H1 (cell line): ENCODE results near the gene TNNC1. TPM values are rescaled to one million over a fixed set of nuclear protein-coding genes. Genes with fewer than 3 reads are reported as not detected.

Source experiments
- CTCF ChIA-PET: fragments of 300-600 bp; sonication (Branson Sonifier 250); formaldehyde crosslinking; loops from one replicate; lab custom pipeline; 2021; ENCODE audit not compliant: partially characterized antibody; lab: Charles Lee
- POLR2A ChIA-PET: fragments of 300-600 bp; sonication (Branson Sonifier 250); formaldehyde crosslinking; loops from one replicate; lab custom pipeline; 2021; ENCODE audit warnings: inconsistent platforms; ENCODE audit not compliant: partially characterized antibody; lab: Charles Lee
- DNase-seq, 2 experiments: peaks; one replicate each; pipeline versions ENCODE4 v3.0.0 to v3.0.0-alpha.2; 2010 to 2022; ENCODE audit warnings: low spot score in 2 of 2, low read depth in 1 of 2, mixed read lengths in 1 of 2
- FAIRE-seq: peaks from 2 replicates; lab custom pipeline; 2011; peaks lifted over from hg19 to GRCh38; lab: Jason Lieb, UNC
- H2AFZ ChIP-seq: 2 replicates; pipeline ENCODE4 v1.8.1; 2012; ENCODE audit warnings: low read length, inconsistent platforms
- H2AK5ac ChIP-seq: 2 replicates; pipeline ENCODE4 v1.6.1; 2013; ENCODE audit warnings: low read depth, low read length
- H2BK120ac ChIP-seq: replicated peaks from 2 replicates; pipeline ENCODE3; 2013; ENCODE audit warnings: low read depth, low read length, inconsistent platforms
- H2BK12ac ChIP-seq: 2 replicates; pipeline ENCODE4 v1.6.1; 2013; ENCODE audit warnings: low read depth, low read length
- H2BK15ac ChIP-seq: 2 replicates; pipeline ENCODE4 v1.6.1; 2013; ENCODE audit warnings: low read length
- H2BK20ac ChIP-seq: 2 replicates; pipeline ENCODE4 v1.6.1; 2013; ENCODE audit warnings: low read length
- H2BK5ac ChIP-seq: 2 replicates; pipeline ENCODE4 v1.6.1; 2013; ENCODE audit warnings: low read depth, low read length
- H3K14ac ChIP-seq: 2 replicates; pipeline ENCODE4 v1.6.1; 2013; ENCODE audit warnings: inconsistent platforms; ENCODE audit not compliant: insufficient read length
- H3K18ac ChIP-seq: 2 replicates; pipeline ENCODE4 v1.6.1; 2013; ENCODE audit warnings: low read length; ENCODE audit errors: extremely low read depth
- H3K23ac ChIP-seq: 2 replicates; pipeline ENCODE4 v1.6.1; 2013; ENCODE audit warnings: inconsistent platforms; ENCODE audit not compliant: insufficient read length
- H3K23me2 ChIP-seq: 2 replicates; pipeline ENCODE4 v1.6.1; 2013; ENCODE audit warnings: low read depth, low read length
- H3K27ac ChIP-seq: 2 replicates; pipeline ENCODE4 v1.6.1; 2011; ENCODE audit warnings: low read depth, low read length, inconsistent platforms
- H3K27me3 ChIP-seq, 4 experiments: replicated peaks in 1 of 4; 1 replicate in 1 of 4; 2 replicates in 3 of 4; pipeline versions ENCODE4 v1.6.1 to v1.8.1; 2011 to 2013; ENCODE audit warnings: low read length in 3 of 4, mild to moderate bottlenecking in 3 of 4, inconsistent platforms in 2 of 4, mixed read lengths in 2 of 4, moderate library complexity in 1 of 4; ENCODE audit not compliant: control insufficient read depth in 3 of 4, insufficient read depth in 3 of 4; ENCODE audit errors: extremely low read depth in 1 of 4
- H3K36me3 ChIP-seq, 4 experiments: 2 replicates each; pipeline versions ENCODE4 v1.6.1 to v1.8.1; 2011 to 2013; ENCODE audit warnings: mild to moderate bottlenecking in 4 of 4, low read length in 3 of 4, moderate library complexity in 2 of 4, control low read depth in 1 of 4, inconsistent platforms in 1 of 4; ENCODE audit not compliant: insufficient read depth in 4 of 4, control insufficient read depth in 2 of 4
- H3K4ac ChIP-seq: replicated peaks from 2 replicates; pipeline ENCODE3; 2013; ENCODE audit warnings: low read length, low read depth, mixed read lengths, inconsistent platforms; ENCODE audit not compliant: insufficient read length
- H3K4me1 ChIP-seq, 4 experiments: replicated peaks in 1 of 4; 1 replicate in 1 of 4; 2 replicates in 3 of 4; pipeline versions ENCODE4 v1.6.1 to v1.8.1; 2011 to 2013; ENCODE audit warnings: low read length in 3 of 4, inconsistent platforms in 2 of 4, mixed read lengths in 1 of 4; ENCODE audit not compliant: insufficient read depth in 4 of 4, control insufficient read depth in 3 of 4
- H3K4me2 ChIP-seq, 2 experiments: 2 replicates each; pipeline versions ENCODE4 v1.6.1 to v1.8.1; 2011 to 2013; ENCODE audit warnings: low read depth in 2 of 2, low read length in 2 of 2, control low read depth in 1 of 2, inconsistent platforms in 1 of 2, mild to moderate bottlenecking in 1 of 2; ENCODE audit not compliant: insufficient read depth in 1 of 2
- H3K4me3 ChIP-seq, 4 experiments: fragments of 200-600, 300-600 bp in 1 of 4; sonication (generic), shearing (Covaris generic), sonication (Bioruptor Twin) in 1 of 4; 2 replicates each; pipeline versions ENCODE4 v1.5.1 to v1.8.1; 2011 to 2016; ENCODE audit warnings: low read length in 4 of 4, low read depth in 3 of 4, control low read depth in 2 of 4, inconsistent platforms in 2 of 4, mild to moderate bottlenecking in 2 of 4, mixed read lengths in 1 of 4, moderate library complexity in 1 of 4; ENCODE audit not compliant: insufficient read depth in 2 of 4; ENCODE audit errors: extremely low read depth in 1 of 4
- H3K56ac ChIP-seq: replicated peaks from 2 replicates; pipeline ENCODE3; 2013; ENCODE audit warnings: low read depth, mild to moderate bottlenecking, mixed read lengths, low read length, inconsistent platforms; ENCODE audit not compliant: insufficient read length
- H3K79me1 ChIP-seq: 2 replicates; pipeline ENCODE4 v1.6.1; 2013; ENCODE audit warnings: low read depth, low read length, control low read depth
- H3K79me2 ChIP-seq, 2 experiments: 2 replicates each; pipeline versions ENCODE4 v1.6.1 to v1.8.1; 2012 to 2013; ENCODE audit warnings: low read length in 2 of 2, mild to moderate bottlenecking in 2 of 2, inconsistent platforms in 1 of 2; ENCODE audit not compliant: insufficient read depth in 2 of 2, control insufficient read depth in 1 of 2
- H3K9ac ChIP-seq, 4 experiments: replicated peaks in 1 of 4; 1 replicate in 1 of 4; 2 replicates in 3 of 4; pipeline versions ENCODE4 v1.6.1 to v1.8.1; 2011 to 2013; ENCODE audit warnings: low read depth in 3 of 4, low read length in 3 of 4, control low read depth in 2 of 4, mild to moderate bottlenecking in 2 of 4, moderate library complexity in 2 of 4, inconsistent platforms in 1 of 4; ENCODE audit errors: extremely low read depth in 1 of 4
- H3K9me3 ChIP-seq, 2 experiments: 2 replicates each; pipeline versions ENCODE4 v1.6.1 to v1.8.1; 2012 to 2013; ENCODE audit warnings: mild to moderate bottlenecking in 2 of 2, moderate library complexity in 2 of 2, control low read depth in 1 of 2, inconsistent platforms in 1 of 2, low read depth in 1 of 2, low read length in 1 of 2, mixed read lengths in 1 of 2; ENCODE audit not compliant: insufficient read depth in 2 of 2
- H4K20me1 ChIP-seq, 2 experiments: replicated peaks in 1 of 2; 2 replicates each; pipeline versions ENCODE3 to v1.8.1; 2011 to 2013; ENCODE audit warnings: inconsistent platforms in 2 of 2, low read length in 2 of 2, mild to moderate bottlenecking in 1 of 2; ENCODE audit not compliant: insufficient read depth in 2 of 2, control insufficient read depth in 1 of 2
- H4K5ac ChIP-seq: 2 replicates; pipeline ENCODE4 v1.6.1; 2013; ENCODE audit warnings: low read length, low read depth, mixed read lengths, inconsistent platforms; ENCODE audit not compliant: insufficient read length
- H4K8ac ChIP-seq: 2 replicates; pipeline ENCODE4 v1.8.0; 2013; ENCODE audit warnings: mild to moderate bottlenecking, moderate library complexity, low read length, inconsistent platforms; ENCODE audit not compliant: insufficient read depth; ENCODE audit errors: extremely low read depth
- H4K91ac ChIP-seq: replicated peaks from 2 replicates; pipeline ENCODE3; 2013; ENCODE audit warnings: low read length, mixed read lengths, inconsistent platforms; ENCODE audit not compliant: insufficient read length
- BRCA1 ChIP-seq: IDR thresholded peaks from 2 replicates; pipeline ENCODE4 v1.6.1; 2012; ENCODE audit warnings: low read depth, low read length, improper control_type of control experiment
- CREB1 ChIP-seq: IDR thresholded peaks from 2 replicates; pipeline ENCODE4 v1.6.1; 2012; ENCODE audit warnings: inconsistent platforms
- CTCF ChIP-seq, 3 experiments: IDR thresholded peaks; 1 replicate in 2 of 3; 2 replicates in 1 of 3; pipeline versions ENCODE4 v1.5.1 to v1.6.1; 2011; ENCODE audit warnings: low read length in 3 of 3, mild to moderate bottlenecking in 3 of 3, inconsistent platforms in 2 of 3, low read depth in 1 of 3, moderate library complexity in 1 of 3; ENCODE audit not compliant: insufficient read depth in 1 of 3; ENCODE audit errors: control extremely low read depth in 1 of 3
- MAFK ChIP-seq: IDR thresholded peaks from 2 replicates; pipeline ENCODE4 v1.6.1; 2012; ENCODE audit warnings: low read depth, mild to moderate bottlenecking, improper control_type of control experiment, low read length
- PHF8 ChIP-seq: fragments of 200-600 bp; sonication (generic); conservative IDR thresholded peaks from 2 replicates; pipeline ENCODE4 v1.7.1; 2012; ENCODE audit warnings: low read depth, mild to moderate bottlenecking, inconsistent platforms, low read length, moderate library complexity
- SIN3A ChIP-seq, 2 experiments: IDR thresholded peaks in 1 of 2; conservative IDR thresholded peaks in 1 of 2; 2 replicates each; pipeline ENCODE4 v1.6.1; 2011 to 2012; ENCODE audit warnings: low read length in 2 of 2, improper control_type of control experiment in 1 of 2, low read depth in 1 of 2, mild to moderate bottlenecking in 1 of 2
- WGBS, 2 experiments: shearing (Covaris generic) in 1 of 2; methylation state at CpG; one replicate each; pipeline versions ENCODE4 v1.1.6 to v1.1.7; 2013 to 2015; ENCODE audit warnings: low lambda C conversion rate in 2 of 2, mixed read lengths in 2 of 2, inconsistent platforms in 1 of 2, low coverage in 1 of 2, missing lambda C conversion rate in 1 of 2; ENCODE audit not compliant: insufficient replicate concordance in 2 of 2, insufficient coverage in 1 of 2, insufficient read length in 1 of 2; ENCODE audit errors: extremely low coverage in 1 of 2, missing lambda C conversion rate in 1 of 2; 5-methylcytosine and 5-hydroxymethylcytosine counted together
- polyA plus RNA-seq, 7 experiments: library from polyadenylated mRNA; depleted of rRNA in 3 of 7; stranded (reverse) in 5 of 7; unstranded in 2 of 7; fragments of >200 nt in 5 of 7; fragments of 200-250 nt in 2 of 7; gene quantifications; 1 replicate in 5 of 7; 2 replicates in 1 of 7; 4 replicates in 1 of 7; pipeline versions ENCODE4 v1.2.1 to v1.2.3, GENCODE V29; 2011 to 2013; ENCODE audit warnings: missing spikeins in 2 of 7, mixed read lengths in 2 of 7
- total RNA-seq: library from RNA; stranded (reverse); fragmentation: NEBNext Ultra II Directional; extraction: Animal tissue kit (Norgen Biotek cat#: 25700); gene quantifications from 2 replicates; pipeline ENCODE4 v1.2.1, GENCODE V29; 2021

The TNNC1 gene
- total and polyA plus RNA-seq, 2 of the 8 experiments (the other 6 are each of a cell fraction or from before 2014, with no cell fraction given) = 5.8 to 16.4 TPM

- H3K18ac ChIP-seq = no peak overlapping the region
- no peak overlapping the region for H4K5ac ChIP-seq
- ChIA-PET CTCF (interaction anchor here (0.6 to 12.8 kb wide), 31 partner anchors 7 to 375 kb away, joined by 3 to 109 read pairs (median 4); partner anchors contain the start of genes TLR9 and TNNC1), POLR2A (interaction anchor here (0.9 to 12.3 kb wide), 7 partner anchors 8 to 206 kb away, joined by 3 to 112 read pairs (median 3); partner anchors contain the start of gene TNNC1)
- H3K23ac ChIP-seq = no peak overlapping the region
- no peak overlapping the region for H2BK5ac ChIP-seq
- peaks cover 0 to 18% (median 10%) of the 10 kb centered on the region in 4 experiments; a peak in 5 of 7 replicates for H3K4me1 ChIP-seq
- no peaks in the 10 kb centered on the region for H3K36me3 ChIP-seq
- H3K23me2 ChIP-seq = peaks cover 4% of the 10 kb centered on the region; the same call in 1 of the 2 replicates
- no peak overlapping the region for H2AK5ac ChIP-seq
- H3K4me2 ChIP-seq = no peak overlapping the region
- WGBS, 2 experiments = 82% methylated on average over 4 of the region's 4 CpGs; no CpG with 5 or more reads in 1 of the 2 experiments
- no peak overlapping the region for H3K14ac ChIP-seq
- H2AFZ ChIP-seq = no peak overlapping the region
- no peak overlapping the region for H4K8ac ChIP-seq
- H2BK12ac ChIP-seq = 0 out of 2 replicates have a peak overlapping the region, but pooled peaks have one; percentile 70
- H3K27me3 ChIP-seq = 0 out of 7 replicates have a peak, but pooled peaks cover 0 to 2% (median 0%) of the 10 kb centered on the region in 4 experiments
- H4K91ac ChIP-seq = no peak overlapping the region
- H3K79me2 ChIP-seq = no peaks in the 10 kb centered on the region
- H3K9ac ChIP-seq = no peak overlapping the region
- no peak overlapping the region for H3K56ac ChIP-seq
- H4K20me1 ChIP-seq = no peaks in the 10 kb centered on the region
- peaks cover 3% of the 10 kb centered on the region; the same call in 1 of the 2 replicates for H3K79me1 ChIP-seq
- no peaks in the 10 kb centered on the region for H3K9me3 ChIP-seq
- no peak overlapping the region for H3K27ac ChIP-seq
- no peak overlapping the region for H2BK120ac ChIP-seq
- TF ChIP-seq CTCF (IDR thresholded peaks at IDR 0.05; ENCODE audit: control extremely low read depth in 1 of 3, insufficient read depth in 1 of 3, low read depth in 1 of 3, low read length in 3 of 3) = no peak
- no peak for TF ChIP-seq MAFK
- no peak for TF ChIP-seq SIN3A (conservative IDR thresholded peaks at IDR 0.05 in 1 of 2, IDR thresholded peaks at IDR 0.05 in 1 of 2; ENCODE audit: low read depth in 1 of 2, low read length in 2 of 2)
- TF ChIP-seq BRCA1 = no peak
- no peak for TF ChIP-seq CREB1
- TF ChIP-seq PHF8 = no peak
- H3K4me3 ChIP-seq = no peak overlapping the region
- no peak overlapping the region for H2BK20ac ChIP-seq
- FAIRE-seq (no peak), DNase-seq (no peak)
- H3K4ac ChIP-seq = no peak overlapping the region
- no peak overlapping the region; the same call in 1 of the 2 replicates for H2BK15ac ChIP-seq
These were observed 7.8 kb downstream of the TNNC1 start for GRCh38 chr3:52446042-52446441.
